Astrocyte (in vitro differentiated cells and primary cell): ENCODE data around the gene WDR35. TPM values are rescaled to one million over a fixed set of nuclear protein-coding genes. Genes with fewer than 3 reads are reported as not detected.
A peak's percentile ranks its signal among the peaks of the same experiment; 100 is the strongest.

Source experiments
- DNase-seq: peaks from one replicate; pipeline ENCODE4 v3.0.0-alpha.2; 2010; ENCODE audit warnings: low read depth
- FAIRE-seq: peaks from 2 replicates; lab custom pipeline; 2011; peaks lifted over from hg19 to GRCh38; lab: Jason Lieb, UNC
- H2AFZ ChIP-seq: 2 replicates; pipeline ENCODE4 v1.6.0; 2012; ENCODE audit warnings: low read depth, low read length, inconsistent platforms
- H3K27ac ChIP-seq: 2 replicates; pipeline ENCODE4 v1.5.1; 2011; ENCODE audit warnings: low read depth, low read length, inconsistent platforms
- H3K27me3 ChIP-seq: 2 replicates; pipeline ENCODE4 v1.6.0; 2011; ENCODE audit warnings: low read length, inconsistent platforms; ENCODE audit not compliant: insufficient read depth
- H3K36me3 ChIP-seq: 2 replicates; pipeline ENCODE4 v1.5.1; 2011; ENCODE audit warnings: low read length, inconsistent platforms; ENCODE audit not compliant: insufficient read depth
- H3K4me1 ChIP-seq: 2 replicates; pipeline ENCODE4 v1.5.1; 2011; ENCODE audit warnings: low read length, inconsistent platforms; ENCODE audit not compliant: insufficient read depth
- H3K4me2 ChIP-seq: 2 replicates; pipeline ENCODE4 v1.6.0; 2012; ENCODE audit warnings: low read length, inconsistent platforms
- H3K4me3 ChIP-seq: 2 replicates; pipeline ENCODE4 v1.5.1; 2011; ENCODE audit warnings: low read depth, mild to moderate bottlenecking, low read length, inconsistent platforms; ENCODE audit not compliant: insufficient read depth
- H3K79me2 ChIP-seq: 2 replicates; pipeline ENCODE4 v1.6.0; 2012; ENCODE audit warnings: mild to moderate bottlenecking, low read length, inconsistent platforms; ENCODE audit not compliant: insufficient read depth
- H3K9ac ChIP-seq: 2 replicates; pipeline ENCODE4 v1.6.0; 2012; ENCODE audit warnings: mild to moderate bottlenecking, low read length, inconsistent platforms
- H3K9me3 ChIP-seq: 2 replicates; pipeline ENCODE4 v1.5.1; 2012; ENCODE audit warnings: low read depth, mild to moderate bottlenecking, low read length, inconsistent platforms; ENCODE audit not compliant: insufficient read depth
- H4K20me1 ChIP-seq: 2 replicates; pipeline ENCODE4 v1.6.0; 2012; ENCODE audit warnings: low read length, inconsistent platforms; ENCODE audit not compliant: insufficient read depth
- H3K27ac Mint-ChIP-seq: one replicate; pipeline ENCODE4 v1.8.0; 2021; ENCODE audit warnings: mild to moderate bottlenecking, mixed read lengths; ENCODE audit not compliant: unreplicated experiment
- H3K27me3 Mint-ChIP-seq: one replicate; pipeline ENCODE4 v1.8.0; 2021; ENCODE audit warnings: low read depth, mixed read lengths; ENCODE audit not compliant: unreplicated experiment
- H3K36me3 Mint-ChIP-seq: one replicate; pipeline ENCODE4 v1.8.0; 2021; ENCODE audit warnings: low read depth, mixed read lengths; ENCODE audit not compliant: unreplicated experiment
- H3K4me1 Mint-ChIP-seq: one replicate; pipeline ENCODE4 v1.8.0; 2021; ENCODE audit warnings: low read depth, mixed read lengths; ENCODE audit not compliant: unreplicated experiment
- H3K4me3 Mint-ChIP-seq: one replicate; pipeline ENCODE4 v1.8.0; 2021; ENCODE audit warnings: mild to moderate bottlenecking, moderate library complexity, mixed read lengths; ENCODE audit not compliant: unreplicated experiment
- H3K9me3 Mint-ChIP-seq: one replicate; pipeline ENCODE4 v1.8.0; 2021; ENCODE audit warnings: mild to moderate bottlenecking, mixed read lengths; ENCODE audit not compliant: unreplicated experiment
- EZH2 ChIP-seq: IDR thresholded peaks from 2 replicates; pipeline ENCODE4 v1.6.1; 2012; ENCODE audit warnings: mild to moderate bottlenecking, low read length, inconsistent platforms; ENCODE audit not compliant: insufficient read depth
- total RNA-seq: library from RNA; stranded (reverse); gene quantifications from 2 replicates; pipeline ENCODE4 v1.2.1, GENCODE V29; 2021
- TF ChIP-seq, protein P1 (sequence below): IDR thresholded peaks from 2 replicates; pipeline ENCODE4 v1.5.1; 2011; ENCODE audit warnings: low read depth, mild to moderate bottlenecking, inconsistent platforms, low read length, moderate library complexity; ENCODE audit not compliant: insufficient read depth

The WDR35 gene
- total RNA-seq, 1 donor from 2014 or later, result 9.6 TPM

GRCh38 chr2:19861813-19862212 is 128.1 kb downstream of the WDR35 start:
- DNase-seq (peak; percentile 13), FAIRE-seq (no peak)
- H3K36me3 ChIP-seq, result no peaks in the 10 kb centered on the region
- H3K79me2 ChIP-seq, result no peaks in the 10 kb centered on the region
- H3K27me3 Mint-ChIP-seq, result peaks cover 14% of the 10 kb centered on the region
- no peak overlapping the region for H3K4me3 Mint-ChIP-seq
- no peak overlapping the region for H3K27ac Mint-ChIP-seq
- no peak overlapping the region for H3K4me3 ChIP-seq
- H3K4me2 ChIP-seq, result no peak overlapping the region
- H3K4me1 ChIP-seq, result peaks cover 5% of the 10 kb centered on the region
- H4K20me1 ChIP-seq, result no peaks in the 10 kb centered on the region
- H3K9me3 Mint-ChIP-seq, result no peaks in the 10 kb centered on the region
- no peaks in the 10 kb centered on the region for H3K27me3 ChIP-seq
- no peak overlapping the region for H2AFZ ChIP-seq
- H3K27ac ChIP-seq, result no peak overlapping the region
- no peak overlapping the region for H3K9ac ChIP-seq
- TF ChIP-seq, protein P1, sequence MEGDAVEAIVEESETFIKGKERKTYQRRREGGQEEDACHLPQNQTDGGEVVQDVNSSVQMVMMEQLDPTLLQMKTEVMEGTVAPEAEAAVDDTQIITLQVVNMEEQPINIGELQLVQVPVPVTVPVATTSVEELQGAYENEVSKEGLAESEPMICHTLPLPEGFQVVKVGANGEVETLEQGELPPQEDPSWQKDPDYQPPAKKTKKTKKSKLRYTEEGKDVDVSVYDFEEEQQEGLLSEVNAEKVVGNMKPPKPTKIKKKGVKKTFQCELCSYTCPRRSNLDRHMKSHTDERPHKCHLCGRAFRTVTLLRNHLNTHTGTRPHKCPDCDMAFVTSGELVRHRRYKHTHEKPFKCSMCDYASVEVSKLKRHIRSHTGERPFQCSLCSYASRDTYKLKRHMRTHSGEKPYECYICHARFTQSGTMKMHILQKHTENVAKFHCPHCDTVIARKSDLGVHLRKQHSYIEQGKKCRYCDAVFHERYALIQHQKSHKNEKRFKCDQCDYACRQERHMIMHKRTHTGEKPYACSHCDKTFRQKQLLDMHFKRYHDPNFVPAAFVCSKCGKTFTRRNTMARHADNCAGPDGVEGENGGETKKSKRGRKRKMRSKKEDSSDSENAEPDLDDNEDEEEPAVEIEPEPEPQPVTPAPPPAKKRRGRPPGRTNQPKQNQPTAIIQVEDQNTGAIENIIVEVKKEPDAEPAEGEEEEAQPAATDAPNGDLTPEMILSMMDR, result no peak
- no peak for TF ChIP-seq EZH2
- H3K4me1 Mint-ChIP-seq, result peaks cover 16% of the 10 kb centered on the region
- no peaks in the 10 kb centered on the region for H3K9me3 ChIP-seq
- no peaks in the 10 kb centered on the region for H3K36me3 Mint-ChIP-seq

Other genes with a start within 250 kb of the WDR35 start
- gene TTC32, start 88.1 kb downstream of the WDR35 start, total RNA-seq, result 3.9 and 4.2 TPM in 2 replicates
- 11.4 and 13.3 TPM in 2 replicates for gene MATN3, start 22.6 kb upstream of the WDR35 start, total RNA-seq
- 300 and 337 TPM in 2 replicates for gene LAPTM4A, start 61.5 kb upstream of the WDR35 start, total RNA-seq
- gene SDC1, start 235.0 kb upstream of the WDR35 start, total RNA-seq, result 74.3 and 92.7 TPM in 2 replicates